Bronchial epithelial cell (primary cell): ENCODE results near the gene SOX13. TPM values are rescaled to one million over a fixed set of nuclear protein-coding genes. Genes with fewer than 3 reads are reported as not detected.

ENCODE experiments used
- DNase-seq: peaks from one replicate; pipeline ENCODE4 v3.0.0-alpha.2; 2010; ENCODE audit warnings: low read depth
- FAIRE-seq: peaks from 2 replicates; lab custom pipeline; 2011; peaks lifted over from hg19 to GRCh38; lab: Jason Lieb, UNC
- H3K27me3 ChIP-seq: 2 replicates; pipeline ENCODE4 v1.5.1; 2011; ENCODE audit warnings: low read length; ENCODE audit not compliant: control insufficient read depth, insufficient read depth
- H3K36me3 ChIP-seq: 2 replicates; pipeline ENCODE4 v1.5.1; 2011; ENCODE audit warnings: low read length; ENCODE audit not compliant: control insufficient read depth, insufficient read depth
- H3K4me3 ChIP-seq: 2 replicates; pipeline ENCODE4 v1.5.1; 2011; ENCODE audit warnings: mild to moderate bottlenecking, low read depth, low read length, control low read depth
- total RNA-seq: library from RNA; depleted of rRNA; stranded (reverse); fragments of >200 nt; gene quantifications from 2 replicates; pipeline ENCODE4 v1.2.1, GENCODE V29; 2014
- TF ChIP-seq, protein P1 (sequence below): IDR thresholded peaks from 2 replicates; pipeline ENCODE4 v1.5.1; 2011; ENCODE audit warnings: mild to moderate bottlenecking, moderate library complexity, low read length, control low read depth, inconsistent platforms; ENCODE audit not compliant: insufficient read depth, severe bottlenecking

Gene SOX13
- total RNA-seq, 1 donor from 2014 or later: 3.2 TPM

DNA sequence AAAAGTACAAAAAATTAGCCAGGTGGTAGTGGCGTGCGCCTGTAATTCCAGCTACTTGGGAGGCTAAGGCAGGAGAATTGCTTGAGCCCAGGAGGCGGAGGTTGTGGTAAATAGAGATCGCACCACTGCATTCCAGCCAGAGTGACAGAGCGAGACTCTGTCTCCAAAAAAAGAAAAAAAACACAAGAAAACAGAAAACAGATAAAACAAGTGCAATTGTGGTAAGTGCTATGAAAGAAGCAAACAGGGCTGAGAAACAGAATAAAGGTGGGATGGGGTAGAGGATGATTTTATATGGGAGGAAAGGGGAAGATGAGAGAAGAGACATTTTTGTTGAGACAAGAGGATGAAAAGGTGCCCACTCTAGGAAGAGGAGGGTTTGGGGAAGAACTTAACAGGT, 5.0 kb upstream of the SOX13 start:
- H3K4me3 ChIP-seq: no peak overlapping the region
- TF ChIP-seq, protein P1, sequence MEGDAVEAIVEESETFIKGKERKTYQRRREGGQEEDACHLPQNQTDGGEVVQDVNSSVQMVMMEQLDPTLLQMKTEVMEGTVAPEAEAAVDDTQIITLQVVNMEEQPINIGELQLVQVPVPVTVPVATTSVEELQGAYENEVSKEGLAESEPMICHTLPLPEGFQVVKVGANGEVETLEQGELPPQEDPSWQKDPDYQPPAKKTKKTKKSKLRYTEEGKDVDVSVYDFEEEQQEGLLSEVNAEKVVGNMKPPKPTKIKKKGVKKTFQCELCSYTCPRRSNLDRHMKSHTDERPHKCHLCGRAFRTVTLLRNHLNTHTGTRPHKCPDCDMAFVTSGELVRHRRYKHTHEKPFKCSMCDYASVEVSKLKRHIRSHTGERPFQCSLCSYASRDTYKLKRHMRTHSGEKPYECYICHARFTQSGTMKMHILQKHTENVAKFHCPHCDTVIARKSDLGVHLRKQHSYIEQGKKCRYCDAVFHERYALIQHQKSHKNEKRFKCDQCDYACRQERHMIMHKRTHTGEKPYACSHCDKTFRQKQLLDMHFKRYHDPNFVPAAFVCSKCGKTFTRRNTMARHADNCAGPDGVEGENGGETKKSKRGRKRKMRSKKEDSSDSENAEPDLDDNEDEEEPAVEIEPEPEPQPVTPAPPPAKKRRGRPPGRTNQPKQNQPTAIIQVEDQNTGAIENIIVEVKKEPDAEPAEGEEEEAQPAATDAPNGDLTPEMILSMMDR: no peak
- H3K27me3 ChIP-seq: no peaks in the 10 kb centered on the region
- FAIRE-seq (no peak), DNase-seq (no peak)
- H3K36me3 ChIP-seq: no peaks in the 10 kb centered on the region

DNA sequence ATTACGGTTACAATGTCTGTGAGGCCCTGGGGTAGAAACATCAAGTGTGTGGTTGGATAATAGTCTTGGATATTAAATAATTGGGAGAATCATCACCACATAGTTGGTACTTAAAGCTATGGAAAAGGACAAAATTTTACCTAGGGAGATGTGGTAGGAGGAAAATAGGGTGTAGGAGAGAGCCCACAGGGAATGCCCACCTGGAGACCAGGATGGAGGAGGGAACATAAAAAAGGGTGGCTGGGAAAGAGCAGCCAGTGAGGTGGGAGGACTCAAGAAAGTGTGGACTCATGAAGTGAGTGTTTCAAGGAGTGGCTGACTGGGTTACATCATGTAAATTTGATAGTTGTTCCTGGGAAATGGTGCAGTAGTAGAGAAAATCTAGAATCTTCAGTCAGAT, 3.0 kb upstream of the SOX13 start:
- DNase-seq: no peak
- FAIRE-seq: no peak
- TF ChIP-seq, protein P1: no peak
- H3K4me3 ChIP-seq: no peak overlapping the region
- H3K27me3 ChIP-seq: no peaks in the 10 kb centered on the region
- no peaks in the 10 kb centered on the region for H3K36me3 ChIP-seq

DNA sequence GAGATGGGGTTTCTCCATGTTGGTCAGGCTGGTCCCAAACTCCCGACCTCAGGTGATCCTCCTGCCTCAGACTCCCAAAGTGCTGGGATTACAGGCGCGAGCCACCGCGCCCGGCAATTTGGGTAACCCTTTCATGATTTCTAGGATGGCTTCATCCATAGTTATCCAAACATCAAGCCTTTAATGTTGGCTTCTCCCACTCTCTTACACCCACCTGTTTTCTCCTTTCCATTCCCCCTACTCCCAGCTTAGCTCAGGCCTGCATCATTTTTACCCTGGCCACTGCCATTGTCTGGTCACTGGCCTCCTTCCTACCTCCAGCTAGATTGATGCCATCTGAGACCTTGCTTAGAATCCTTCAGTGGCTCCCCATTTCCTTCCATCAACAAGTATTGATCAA, 2.0 kb upstream of the SOX13 start:
- Histone ChIP-seq H3K27me3 (no peaks in the 10 kb centered on the region), H3K4me3 (no peak overlapping the region), H3K36me3 (no peaks in the 10 kb centered on the region)
- no peak for FAIRE-seq
- TF ChIP-seq, protein P1: no peak
- no peak for DNase-seq

DNA sequence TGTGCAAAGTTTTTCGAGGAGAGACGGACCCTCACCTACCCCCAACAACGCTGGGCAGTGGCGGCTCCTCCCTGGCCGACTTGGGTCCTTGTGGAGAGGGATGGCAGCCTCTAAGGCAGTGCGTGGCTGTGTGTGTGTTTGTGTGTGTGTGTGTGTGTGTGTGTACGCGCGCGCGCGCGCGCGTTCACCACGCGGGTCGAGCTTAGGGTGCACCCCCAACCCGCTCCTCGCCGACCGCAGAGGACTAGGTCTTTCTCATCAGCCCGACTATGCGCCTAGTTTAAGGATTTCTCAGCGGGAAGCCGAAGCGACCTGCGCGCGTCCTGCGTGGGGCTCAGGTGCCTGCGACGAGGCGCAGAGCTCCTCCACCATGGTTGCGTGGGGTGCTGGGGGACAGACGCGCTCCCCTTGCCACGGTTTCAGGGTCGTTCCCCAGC, 940 bp downstream of the SOX13 start:
- Histone ChIP-seq H3K27me3 (no peaks in the 10 kb centered on the region), H3K36me3 (no peaks in the 10 kb centered on the region), H3K4me3 (peak overlapping the region; percentile 88)
- FAIRE-seq (no peak), DNase-seq (no peak)
- TF ChIP-seq, protein P1: no peak

DNA sequence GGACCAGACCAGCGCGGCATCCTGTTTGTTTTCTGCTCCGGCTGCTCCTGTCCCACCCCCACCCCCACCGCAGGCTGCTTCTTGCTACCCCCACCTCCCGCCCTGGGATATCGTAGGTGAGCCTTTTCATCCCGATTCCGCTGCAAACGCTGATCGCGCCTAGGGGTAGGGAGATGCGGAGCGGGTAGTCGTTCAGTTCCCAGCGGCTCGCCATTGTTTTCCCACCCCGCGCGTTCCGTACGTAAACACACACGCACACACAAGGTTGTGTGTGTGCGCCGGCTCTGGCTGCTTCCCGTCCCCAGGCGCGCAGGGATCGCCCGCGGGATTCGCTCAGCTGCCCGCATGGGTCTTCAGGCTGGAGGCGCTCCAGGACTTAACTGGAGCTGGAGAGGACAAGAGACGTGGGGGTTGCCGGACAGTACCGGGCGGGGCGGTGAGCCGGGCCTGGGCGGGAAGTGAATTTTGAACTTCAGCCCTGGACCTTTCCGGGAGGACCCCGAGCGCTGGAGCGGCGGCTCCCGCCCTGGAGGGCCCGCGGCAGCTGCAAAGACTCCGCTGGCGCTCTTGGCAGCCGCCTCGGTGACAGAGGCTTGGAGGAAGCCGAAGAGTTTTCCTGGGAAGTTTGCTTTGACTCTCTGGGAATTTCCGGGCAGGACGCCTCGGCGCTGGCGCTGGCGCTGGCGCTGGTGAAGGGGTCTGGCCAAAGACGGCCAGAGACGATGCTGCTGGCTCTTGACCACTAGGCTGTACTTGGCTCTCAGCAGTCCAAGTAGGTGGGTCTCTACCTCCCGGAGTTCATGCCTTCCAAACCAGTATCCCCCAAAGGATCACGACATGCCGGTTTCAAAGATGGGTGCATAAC, 1.6 kb downstream of the SOX13 start:
- TF ChIP-seq, protein P1: no peak
- Histone ChIP-seq H3K36me3 (no peaks in the 10 kb centered on the region), H3K4me3 (peak overlapping the region; percentile 88), H3K27me3 (no peaks in the 10 kb centered on the region)
- no peak for FAIRE-seq
- peak; percentile 29 for DNase-seq

DNA sequence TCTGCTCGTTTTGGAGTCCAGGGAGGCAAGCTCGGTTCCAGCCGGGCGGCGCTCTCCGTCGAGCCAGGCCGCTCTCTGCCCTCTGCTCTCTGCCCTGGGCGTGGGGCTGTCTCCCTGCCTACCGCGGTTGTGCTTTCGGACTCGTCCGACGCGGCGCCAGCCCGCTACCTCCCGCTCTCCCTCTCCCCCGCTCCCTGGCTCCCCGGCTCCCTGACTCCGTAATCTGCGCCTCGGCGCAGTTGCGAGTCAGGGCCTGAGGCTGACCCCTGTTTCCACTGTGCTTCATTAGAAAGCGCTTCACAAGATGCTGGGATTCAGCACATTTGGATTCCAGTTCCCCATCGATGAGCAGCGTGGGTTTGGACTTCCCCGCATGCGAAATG, 2.2 kb downstream of the SOX13 start:
- TF ChIP-seq, protein P1: no peak
- FAIRE-seq (no peak), DNase-seq (no peak)
- Histone ChIP-seq H3K36me3 (no peaks in the 10 kb centered on the region), H3K27me3 (no peaks in the 10 kb centered on the region), H3K4me3 (peak overlapping the region; percentile 88)
